HL-60 (cell line): ENCODE measurements around the gene UNC80.

Experiments used
- CTCF ChIP-seq: IDR thresholded peaks from one replicate; pipeline ENCODE4 v1.5.1; 2011; ENCODE audit warnings: low read length, control low read depth, inconsistent platforms; ENCODE audit not compliant: insufficient read depth
- TF ChIP-seq, protein P1 (sequence below): IDR thresholded peaks from 2 replicates; pipeline ENCODE4 v1.6.1; 2012; ENCODE audit warnings: low read depth; ENCODE audit not compliant: insufficient replicate concordance

DNA sequence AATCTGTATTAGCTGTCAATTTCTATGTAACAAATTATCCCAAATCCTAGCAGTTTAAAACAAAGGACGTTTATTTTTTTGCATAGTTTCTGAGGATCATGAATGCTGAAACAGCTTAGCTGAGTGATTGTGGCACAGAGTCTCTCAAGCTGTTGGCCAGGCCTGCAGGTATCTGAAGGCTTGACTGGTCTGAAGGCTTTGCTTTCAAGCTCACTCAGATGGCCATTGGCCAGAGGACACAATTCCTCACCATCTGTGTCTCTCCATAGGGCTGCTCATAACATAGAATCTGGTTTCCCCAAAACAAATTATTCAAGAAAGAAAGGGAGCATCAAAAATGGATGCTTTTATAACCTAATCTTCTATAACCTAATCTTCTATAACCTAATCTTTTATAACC, 33.7 kb downstream of the UNC80 start:
- no peak for TF ChIP-seq CTCF
- TF ChIP-seq, protein P1, sequence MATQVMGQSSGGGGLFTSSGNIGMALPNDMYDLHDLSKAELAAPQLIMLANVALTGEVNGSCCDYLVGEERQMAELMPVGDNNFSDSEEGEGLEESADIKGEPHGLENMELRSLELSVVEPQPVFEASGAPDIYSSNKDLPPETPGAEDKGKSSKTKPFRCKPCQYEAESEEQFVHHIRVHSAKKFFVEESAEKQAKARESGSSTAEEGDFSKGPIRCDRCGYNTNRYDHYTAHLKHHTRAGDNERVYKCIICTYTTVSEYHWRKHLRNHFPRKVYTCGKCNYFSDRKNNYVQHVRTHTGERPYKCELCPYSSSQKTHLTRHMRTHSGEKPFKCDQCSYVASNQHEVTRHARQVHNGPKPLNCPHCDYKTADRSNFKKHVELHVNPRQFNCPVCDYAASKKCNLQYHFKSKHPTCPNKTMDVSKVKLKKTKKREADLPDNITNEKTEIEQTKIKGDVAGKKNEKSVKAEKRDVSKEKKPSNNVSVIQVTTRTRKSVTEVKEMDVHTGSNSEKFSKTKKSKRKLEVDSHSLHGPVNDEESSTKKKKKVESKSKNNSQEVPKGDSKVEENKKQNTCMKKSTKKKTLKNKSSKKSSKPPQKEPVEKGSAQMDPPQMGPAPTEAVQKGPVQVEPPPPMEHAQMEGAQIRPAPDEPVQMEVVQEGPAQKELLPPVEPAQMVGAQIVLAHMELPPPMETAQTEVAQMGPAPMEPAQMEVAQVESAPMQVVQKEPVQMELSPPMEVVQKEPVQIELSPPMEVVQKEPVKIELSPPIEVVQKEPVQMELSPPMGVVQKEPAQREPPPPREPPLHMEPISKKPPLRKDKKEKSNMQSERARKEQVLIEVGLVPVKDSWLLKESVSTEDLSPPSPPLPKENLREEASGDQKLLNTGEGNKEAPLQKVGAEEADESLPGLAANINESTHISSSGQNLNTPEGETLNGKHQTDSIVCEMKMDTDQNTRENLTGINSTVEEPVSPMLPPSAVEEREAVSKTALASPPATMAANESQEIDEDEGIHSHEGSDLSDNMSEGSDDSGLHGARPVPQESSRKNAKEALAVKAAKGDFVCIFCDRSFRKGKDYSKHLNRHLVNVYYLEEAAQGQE, result no peak
